ENCODE measurements around the gene KCNQ5.

The KCNQ5 gene

GRCh38 chr6:72639920-72640614, 18.2 kb downstream of the KCNQ5 start:
- DNase-seq (ENCODE audit: low read depth), result no peak
- H3K4me3 ChIP-seq (ENCODE audit: control insufficient read depth, low read depth, low read length), result no peak overlapping the region
- TF ChIP-seq, protein P1, sequence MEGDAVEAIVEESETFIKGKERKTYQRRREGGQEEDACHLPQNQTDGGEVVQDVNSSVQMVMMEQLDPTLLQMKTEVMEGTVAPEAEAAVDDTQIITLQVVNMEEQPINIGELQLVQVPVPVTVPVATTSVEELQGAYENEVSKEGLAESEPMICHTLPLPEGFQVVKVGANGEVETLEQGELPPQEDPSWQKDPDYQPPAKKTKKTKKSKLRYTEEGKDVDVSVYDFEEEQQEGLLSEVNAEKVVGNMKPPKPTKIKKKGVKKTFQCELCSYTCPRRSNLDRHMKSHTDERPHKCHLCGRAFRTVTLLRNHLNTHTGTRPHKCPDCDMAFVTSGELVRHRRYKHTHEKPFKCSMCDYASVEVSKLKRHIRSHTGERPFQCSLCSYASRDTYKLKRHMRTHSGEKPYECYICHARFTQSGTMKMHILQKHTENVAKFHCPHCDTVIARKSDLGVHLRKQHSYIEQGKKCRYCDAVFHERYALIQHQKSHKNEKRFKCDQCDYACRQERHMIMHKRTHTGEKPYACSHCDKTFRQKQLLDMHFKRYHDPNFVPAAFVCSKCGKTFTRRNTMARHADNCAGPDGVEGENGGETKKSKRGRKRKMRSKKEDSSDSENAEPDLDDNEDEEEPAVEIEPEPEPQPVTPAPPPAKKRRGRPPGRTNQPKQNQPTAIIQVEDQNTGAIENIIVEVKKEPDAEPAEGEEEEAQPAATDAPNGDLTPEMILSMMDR (IDR thresholded peaks at IDR 0.05; ENCODE audit: control insufficient read depth, insufficient read depth, low read depth, low read length, missing control alignments), result no peak

- TF ChIP-seq, protein P1 (IDR thresholded peaks at IDR 0.05; ENCODE audit: control insufficient read depth, insufficient read depth, low read depth, low read length, missing control alignments), result no peak
- no peak overlapping the region for H3K4me3 ChIP-seq (ENCODE audit: control insufficient read depth, low read depth, low read length)
- no peak for DNase-seq (ENCODE audit: low read depth)
These were observed 18.7 kb downstream of the KCNQ5 start for GRCh38 chr6:72640615-72640930.

DNA sequence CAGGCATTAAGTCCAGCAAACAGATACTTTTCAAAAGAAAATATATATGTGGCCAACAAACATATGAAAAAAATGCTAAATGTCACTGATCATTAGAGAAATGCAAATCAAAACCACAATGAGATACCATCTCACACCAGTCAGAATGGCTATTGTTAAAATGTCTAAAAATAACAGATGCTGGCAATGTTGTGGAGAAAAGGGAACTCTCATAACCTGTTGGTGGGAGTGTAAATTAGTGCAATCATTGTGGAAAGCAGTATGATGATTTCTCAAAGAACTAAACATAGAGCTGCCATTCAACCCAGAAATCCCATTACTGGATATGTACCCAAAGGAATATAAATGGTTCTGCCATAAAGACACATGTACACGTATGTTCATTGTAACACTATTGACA, 20.6 kb downstream of the KCNQ5 start:
- no peak overlapping the region for H3K4me3 ChIP-seq (ENCODE audit: control insufficient read depth, low read depth, low read length)
- TF ChIP-seq, protein P1 (IDR thresholded peaks at IDR 0.05; ENCODE audit: control insufficient read depth, insufficient read depth, low read depth, low read length, missing control alignments), result no peak
- DNase-seq (ENCODE audit: low read depth), result no peak

DNA sequence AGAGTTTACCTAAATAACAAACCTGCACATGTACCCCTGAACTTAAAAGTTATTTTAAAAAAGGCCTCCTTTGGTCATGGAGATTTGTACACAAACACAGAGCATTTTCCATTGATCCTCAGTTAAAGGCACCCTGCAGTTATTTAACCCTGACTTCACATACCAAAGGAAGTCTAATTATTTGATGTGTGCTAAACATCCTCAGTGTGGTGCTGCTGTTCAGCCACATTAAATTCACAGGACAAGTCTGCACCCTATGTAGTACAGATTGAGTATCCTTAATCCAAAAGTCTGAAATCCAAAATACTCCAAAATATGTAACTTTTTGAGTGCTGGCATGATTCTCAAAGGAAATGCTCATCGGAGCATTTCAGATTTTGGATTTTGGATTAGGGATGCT, 21.4 kb downstream of the KCNQ5 start:
- TF ChIP-seq, protein P1 (IDR thresholded peaks at IDR 0.05; ENCODE audit: control insufficient read depth, insufficient read depth, low read depth, low read length, missing control alignments), result no peak
- DNase-seq (ENCODE audit: low read depth), result no peak
- H3K4me3 ChIP-seq (ENCODE audit: control insufficient read depth, low read depth, low read length), result no peak overlapping the region

- TF ChIP-seq, protein P1 (IDR thresholded peaks at IDR 0.05; ENCODE audit: control insufficient read depth, insufficient read depth, low read depth, low read length, missing control alignments), result no peak
- DNase-seq (ENCODE audit: low read depth), result no peak
- no peak overlapping the region for H3K4me3 ChIP-seq (ENCODE audit: control insufficient read depth, low read depth, low read length)
These were observed 25.0 kb downstream of the KCNQ5 start for GRCh38 chr6:72646604-72647485.

DNA sequence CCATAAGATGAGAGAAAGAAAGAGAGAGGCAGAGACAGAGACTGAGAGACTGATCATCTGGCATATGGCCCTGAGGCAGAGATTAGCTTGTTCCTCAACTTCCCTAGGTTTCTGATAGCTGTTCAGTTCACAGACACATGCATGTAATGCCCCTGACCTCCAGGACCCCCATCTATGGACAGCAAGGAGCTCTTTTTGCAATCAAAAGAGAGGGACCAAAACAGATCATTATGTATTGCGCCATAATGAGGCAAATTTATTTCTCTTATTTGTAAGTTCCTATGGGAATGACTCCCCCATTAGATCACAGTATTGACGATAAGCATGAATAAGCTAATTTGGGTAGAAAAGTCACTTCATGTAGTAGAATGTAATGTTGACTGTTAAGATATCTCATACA, 25.6 kb downstream of the KCNQ5 start:
- no peak for DNase-seq (ENCODE audit: low read depth)
- no peak overlapping the region for H3K4me3 ChIP-seq (ENCODE audit: control insufficient read depth, low read depth, low read length)
- TF ChIP-seq, protein P1 (IDR thresholded peaks at IDR 0.05; ENCODE audit: control insufficient read depth, insufficient read depth, low read depth, low read length, missing control alignments), result no peak
